ENCODE data around the gene IRF6.
"Not testable (repeated sequence)": the region's sequence is repeated elsewhere in the genome, so short reads cannot be mapped to it uniquely, and the experiment has no call there.

GRCh38 chr1:209793711-209794110, 12.2 kb downstream of the IRF6 start:
- TF ChIP-seq EZH2 (IDR thresholded peaks at IDR 0.05; ENCODE audit: borderline replicate concordance, insufficient read depth, low read depth, low read length, poor library complexity, severe bottlenecking); CTCF (IDR thresholded peaks at IDR 0.05): not testable (repeated sequence)

Data from B cell (primary cell).